Tibial artery (tissue), 4 donors: Measurements from ENCODE around the gene LCAT.

Experiments used
- DNase-seq, 2 donors: peaks; one replicate each; pipeline ENCODE4 v3.0.0-alpha.2; 2019
- H3K27ac ChIP-seq, 2 donors: fragments of 200-600 bp; sonication (generic) in 1 of 2; 1 replicate in 1 of 2; 2 replicates in 1 of 2; pipeline ENCODE4 v1.5.1; 2018 to 2019; ENCODE audit warnings: mild to moderate bottlenecking in 1 of 2
- H3K27me3 ChIP-seq, 2 donors: fragments of 200-600 bp; sonication (generic) in 1 of 2; one replicate each; pipeline versions ENCODE4 v1.5.1 to v1.6.0; 2016 to 2019
- H3K36me3 ChIP-seq, 3 donors: fragments of 200-600 bp; sonication (generic) in 2 of 3; one replicate each; pipeline ENCODE4 v1.5.1; 2016 to 2019; ENCODE audit warnings: mild to moderate bottlenecking in 2 of 3
- H3K4me1 ChIP-seq, 4 donors: fragments of 200-600 bp; sonication (generic) in 2 of 4; 1 replicate in 3 of 4; 2 replicates in 1 of 4; pipeline ENCODE4 v1.5.1; 2016 to 2019
- H3K4me3 ChIP-seq, 2 donors: fragments of 200-600 bp; sonication (generic) in 1 of 2; 1 replicate in 1 of 2; 2 replicates in 1 of 2; pipeline ENCODE4 v1.5.1; 2018 to 2019; ENCODE audit warnings: mild to moderate bottlenecking in 2 of 2
- H3K9me3 ChIP-seq, 3 donors: fragments of 200-600 bp; sonication (generic) in 1 of 3; one replicate each; pipeline ENCODE4 v1.5.1; 2016 to 2019
- CTCF ChIP-seq, 2 experiments: fragments of 200-600 bp in 1 of 2; fragments of 450-650 bp in 1 of 2; IDR thresholded peaks; one replicate each; pipeline ENCODE4 v1.5.1; 2017 to 2019; ENCODE audit warnings: antibody characterized with exemption in 2 of 2, mild to moderate bottlenecking in 1 of 2, moderate library complexity in 1 of 2
- intact Hi-C: fragments of 100-400 bp; cut with DNase I; formaldehyde crosslinking; loops from one replicate; pipeline ENCODE4 v1.15.0; 2023; ENCODE audit warnings: low total_unique reads

Gene LCAT

GRCh38 chr16:67971111-67971510 lies 27.2 kb upstream of the LCAT start:
- intact Hi-C loops: no loop called here
- H3K27me3 ChIP-seq: no peaks in the 10 kb centered on the region
- H3K36me3 ChIP-seq: no peaks in the 10 kb centered on the region

GRCh38 chr16:67969254-67970039 lies 25.5 kb upstream of the LCAT start:
- Histone ChIP-seq H3K27me3 (no peaks in the 10 kb centered on the region), H3K36me3 (no peaks in the 10 kb centered on the region), H3K27ac (peak overlapping the region; percentile 95 to 96), H3K4me1 (peaks cover 0 to 38% (median 32%) of the 10 kb centered on the region in 4 donors), H3K4me3 (peak overlapping the region; percentile 93 to 98), H3K9me3 (no peaks in the 10 kb centered on the region)
- intact Hi-C loops: no loop called here
- TF ChIP-seq CTCF (IDR thresholded peaks at IDR 0.05): no peak
- DNase-seq: no peak

More at GRCh38 chr16:67971111-67971510, 27.2 kb upstream of the LCAT start:
- TF ChIP-seq CTCF (IDR thresholded peaks at IDR 0.05): no peak
- Histone ChIP-seq H3K9me3 (no peaks in the 10 kb centered on the region), H3K4me3 (no peak overlapping the region), H3K4me1 (peaks cover 0 to 21% (median 17%) of the 10 kb centered on the region in 4 donors), H3K27ac (no peak overlapping the region)
- no peak for DNase-seq

- peak; percentile 84 to 94 for DNase-seq
- peaks cover 0 to 1% (median 0%) of the 10 kb centered on the region in 3 donors for H3K36me3 ChIP-seq
- H3K27ac ChIP-seq: peak within 1 kb of the TSS; percentile 95 to 96
- TF ChIP-seq CTCF (IDR thresholded peaks at IDR 0.05): no peak
- peak within 1 kb of the TSS; percentile 93 to 98 for H3K4me3 ChIP-seq
- no peaks in the 10 kb centered on the region for H3K9me3 ChIP-seq
- intact Hi-C loops: no loop called here
- H3K27me3 ChIP-seq: no peaks in the 10 kb centered on the region
- H3K4me1 ChIP-seq: peaks cover 0 to 46% (median 40%) of the 10 kb centered on the region in 4 donors
These were observed 24.7 kb upstream of the LCAT start, which contains the start of gene SLC12A4 for GRCh38 chr16:67968400-67969253. Gene SLC12A4, minus strand, starts transcription at chr16:67968637. Its CDS starts 84 bp downstream, at chr16:67968553.

GRCh38 chr16:67967958-67968399 lies 24.1 kb upstream of the LCAT start:
- no peaks in the 10 kb centered on the region for H3K27me3 ChIP-seq
- H3K4me3 ChIP-seq: peak overlapping the region; percentile 93 to 98
- H3K4me1 ChIP-seq: peaks cover 0 to 51% (median 46%) of the 10 kb centered on the region in 4 donors
- intact Hi-C loops: no loop called here
- no peak for TF ChIP-seq CTCF (IDR thresholded peaks at IDR 0.05)
- H3K27ac ChIP-seq: peak overlapping the region; percentile 95 to 96
- DNase-seq: no peak
- H3K9me3 ChIP-seq: no peaks in the 10 kb centered on the region
- peaks cover 0 to 8% (median 4%) of the 10 kb centered on the region in 3 donors for H3K36me3 ChIP-seq

GRCh38 chr16:67967183-67967957 lies 23.4 kb upstream of the LCAT start:
- TF ChIP-seq CTCF (IDR thresholded peaks at IDR 0.05): no peak
- intact Hi-C loops: no loop called here
- Histone ChIP-seq H3K36me3 (peaks cover 5 to 14% (median 10%) of the 10 kb centered on the region in 3 donors), H3K27ac (peak overlapping the region; percentile 95 to 96), H3K9me3 (no peaks in the 10 kb centered on the region), H3K27me3 (no peaks in the 10 kb centered on the region), H3K4me3 (peak overlapping the region; percentile 93 to 98), H3K4me1 (peaks cover 0 to 55% (median 49%) of the 10 kb centered on the region in 4 donors)
- DNase-seq: no peak
